ENCODE results near the gene TRHDE.
"Not testable (repeated sequence)": the region's sequence is repeated elsewhere in the genome, so short reads cannot be mapped to it uniquely, and the experiment has no call there.

TRHDE gene

GRCh38 chr12:72510772-72511171 is 238.6 kb downstream of the TRHDE start:
- ChIA-PET POLR2A (ENCODE audit: low non-redundant PET) (no interaction called here), CTCF (no interaction called here)
- DNase-seq (ENCODE audit: low spot score) = no peak
- TF ChIP-seq, protein P1, sequence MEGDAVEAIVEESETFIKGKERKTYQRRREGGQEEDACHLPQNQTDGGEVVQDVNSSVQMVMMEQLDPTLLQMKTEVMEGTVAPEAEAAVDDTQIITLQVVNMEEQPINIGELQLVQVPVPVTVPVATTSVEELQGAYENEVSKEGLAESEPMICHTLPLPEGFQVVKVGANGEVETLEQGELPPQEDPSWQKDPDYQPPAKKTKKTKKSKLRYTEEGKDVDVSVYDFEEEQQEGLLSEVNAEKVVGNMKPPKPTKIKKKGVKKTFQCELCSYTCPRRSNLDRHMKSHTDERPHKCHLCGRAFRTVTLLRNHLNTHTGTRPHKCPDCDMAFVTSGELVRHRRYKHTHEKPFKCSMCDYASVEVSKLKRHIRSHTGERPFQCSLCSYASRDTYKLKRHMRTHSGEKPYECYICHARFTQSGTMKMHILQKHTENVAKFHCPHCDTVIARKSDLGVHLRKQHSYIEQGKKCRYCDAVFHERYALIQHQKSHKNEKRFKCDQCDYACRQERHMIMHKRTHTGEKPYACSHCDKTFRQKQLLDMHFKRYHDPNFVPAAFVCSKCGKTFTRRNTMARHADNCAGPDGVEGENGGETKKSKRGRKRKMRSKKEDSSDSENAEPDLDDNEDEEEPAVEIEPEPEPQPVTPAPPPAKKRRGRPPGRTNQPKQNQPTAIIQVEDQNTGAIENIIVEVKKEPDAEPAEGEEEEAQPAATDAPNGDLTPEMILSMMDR (conservative IDR thresholded peaks at IDR 0.05; ENCODE audit: low read depth) = no peak
- H3K27ac ChIP-seq = no peak overlapping the region

DNA sequence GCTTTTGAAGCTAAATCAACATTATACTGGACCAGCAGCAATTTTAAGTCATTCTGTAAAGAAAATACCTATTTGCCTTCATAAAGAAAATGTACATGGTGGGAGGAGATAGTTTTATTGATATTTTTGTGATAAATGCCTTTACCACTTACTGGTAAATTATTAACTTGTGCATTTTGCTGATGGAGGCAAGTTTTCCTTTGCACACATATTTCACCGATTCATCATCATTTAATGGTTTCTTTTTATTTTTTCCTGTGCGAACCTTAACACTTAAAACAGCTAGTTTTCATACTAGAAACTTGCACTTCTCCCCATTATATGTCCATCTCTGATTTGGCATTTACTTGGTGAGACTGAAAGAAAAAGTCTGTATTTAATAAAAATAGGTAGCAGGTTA is 239.3 kb downstream of the TRHDE start:
- H3K27ac ChIP-seq = no peak overlapping the region
- TF ChIP-seq, protein P1 (conservative IDR thresholded peaks at IDR 0.05; ENCODE audit: low read depth) = no peak
- ChIA-PET POLR2A (ENCODE audit: low non-redundant PET) (no interaction called here), CTCF (interaction anchor here (0.5 kb wide), 2 partner anchors 22 to 135 kb away, joined by 3 to 9 read pairs; no protein-coding TSS in a partner anchor)
- DNase-seq (ENCODE audit: low spot score) = no peak

GRCh38 chr12:72511906-72512305 is 239.7 kb downstream of the TRHDE start:
- ChIA-PET POLR2A (ENCODE audit: low non-redundant PET) (no interaction called here), CTCF (interaction anchor here (0.5 kb wide), 1 partner anchor 135 kb away, joined by 9 read pairs; no protein-coding TSS in a partner anchor)
- H3K27ac ChIP-seq = no peak overlapping the region

DNA sequence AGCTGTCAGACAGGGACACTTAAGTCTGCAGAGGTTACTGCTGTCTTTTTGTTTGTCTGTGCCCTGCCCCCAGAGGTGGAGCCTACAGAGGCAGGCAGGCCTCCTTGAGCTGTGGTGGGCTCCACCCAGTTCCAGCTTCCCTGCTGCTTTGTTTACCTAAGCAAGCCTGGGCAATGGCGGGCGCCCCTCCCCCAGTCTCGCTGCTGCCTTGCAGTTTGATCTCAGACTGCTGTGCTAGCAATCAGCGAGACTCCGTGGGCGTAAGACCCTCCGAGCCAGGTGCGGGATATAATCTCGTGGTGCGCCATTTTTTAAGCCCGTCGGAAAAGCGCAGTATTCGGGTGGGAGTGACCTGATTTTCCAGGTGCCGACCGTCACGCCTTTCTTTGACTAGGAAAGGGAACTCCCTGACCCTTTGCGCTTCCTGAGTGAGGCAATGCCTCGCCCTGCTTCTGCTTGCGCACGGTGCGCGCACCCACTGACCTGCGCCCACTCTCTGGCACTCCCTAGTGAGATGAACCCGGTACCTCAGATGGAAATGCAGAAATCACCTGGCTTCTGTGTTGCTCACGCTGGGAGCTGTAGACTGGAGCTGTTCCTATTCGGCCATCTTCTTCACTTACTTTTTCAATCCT is 248.0 kb downstream of the TRHDE start:
- CTCF ChIA-PET; DNase-seq (ENCODE audit: low spot score); POLR2A ChIA-PET (ENCODE audit: low non-redundant PET); H3K27ac ChIP-seq: not testable (repeated sequence)

More at GRCh38 chr12:72511906-72512305, 239.7 kb downstream of the TRHDE start:
- DNase-seq (ENCODE audit: low spot score) = no peak
- TF ChIP-seq, protein P1 (conservative IDR thresholded peaks at IDR 0.05; ENCODE audit: low read depth) = no peak

- no peak for DNase-seq (ENCODE audit: low spot score)
- TF ChIP-seq, protein P1 (conservative IDR thresholded peaks at IDR 0.05; ENCODE audit: low read depth) = no peak
- ChIA-PET POLR2A (ENCODE audit: low non-redundant PET) (no interaction called here), CTCF (no interaction called here)
- no peak overlapping the region for H3K27ac ChIP-seq
These were observed 249.2 kb downstream of the TRHDE start for GRCh38 chr12:72521326-72521725.

DNA sequence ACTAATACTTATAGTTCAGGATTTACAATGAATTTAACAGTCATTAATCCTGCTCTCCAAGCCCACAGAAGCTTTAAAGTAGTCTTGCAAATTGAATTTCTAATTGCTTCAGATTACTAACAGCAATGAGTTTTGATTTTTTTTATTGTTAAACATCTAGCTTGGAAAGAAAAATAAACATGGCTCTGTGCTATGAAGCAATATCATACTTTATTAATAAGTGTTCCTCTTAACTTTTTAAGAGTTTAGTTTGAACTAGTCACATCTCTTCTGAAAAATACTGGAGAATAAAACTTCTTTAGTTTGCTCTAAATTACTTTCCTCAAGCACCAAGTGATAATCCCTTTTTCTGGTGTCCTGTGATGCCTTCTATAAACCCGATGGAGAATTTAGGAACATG is 250.2 kb downstream of the TRHDE start:
- POLR2A ChIA-PET (ENCODE audit: low non-redundant PET) = no interaction called here
- TF ChIP-seq, protein P1 (conservative IDR thresholded peaks at IDR 0.05; ENCODE audit: low read depth) = no peak
- H3K27ac ChIP-seq = no peak overlapping the region
- CTCF ChIA-PET = no interaction called here
- no peak for DNase-seq (ENCODE audit: low spot score)

DNA sequence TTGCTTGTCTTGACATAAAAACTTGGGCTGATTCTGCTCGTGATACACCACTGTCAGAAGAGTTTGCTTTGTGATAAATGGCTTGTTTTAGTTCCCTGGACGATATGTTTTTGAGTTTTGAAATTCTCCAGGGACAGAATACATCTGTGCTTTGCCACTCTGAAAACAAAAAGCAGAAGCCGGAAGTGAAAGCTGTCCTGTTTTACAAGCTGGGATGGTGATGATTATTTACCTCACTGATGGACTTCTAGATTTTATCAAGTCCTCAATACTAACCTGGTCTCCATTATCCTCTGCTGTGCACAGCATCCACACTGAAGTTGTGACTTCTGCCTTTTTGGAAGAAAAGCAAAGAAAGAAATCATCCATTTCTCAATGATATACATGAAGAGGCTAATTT is 251.6 kb downstream of the TRHDE start:
- no peak overlapping the region for H3K27ac ChIP-seq
- ChIA-PET CTCF (no interaction called here), POLR2A (ENCODE audit: low non-redundant PET) (no interaction called here)
- no peak for DNase-seq (ENCODE audit: low spot score)
- TF ChIP-seq, protein P1 (conservative IDR thresholded peaks at IDR 0.05; ENCODE audit: low read depth) = no peak

All from RWPE1 (cell line).